GM12872 (cell line): ENCODE data around the gene PBX1.
A peak's percentile ranks its signal among the peaks of the same experiment; 100 is the strongest.

Experiments
- CTCF ChIP-seq: IDR thresholded peaks from 3 replicates; pipeline ENCODE4 v1.5.1; 2011; ENCODE audit warnings: low read depth, mild to moderate bottlenecking, low read length, moderate library complexity; ENCODE audit not compliant: insufficient read depth

The PBX1 gene

DNA sequence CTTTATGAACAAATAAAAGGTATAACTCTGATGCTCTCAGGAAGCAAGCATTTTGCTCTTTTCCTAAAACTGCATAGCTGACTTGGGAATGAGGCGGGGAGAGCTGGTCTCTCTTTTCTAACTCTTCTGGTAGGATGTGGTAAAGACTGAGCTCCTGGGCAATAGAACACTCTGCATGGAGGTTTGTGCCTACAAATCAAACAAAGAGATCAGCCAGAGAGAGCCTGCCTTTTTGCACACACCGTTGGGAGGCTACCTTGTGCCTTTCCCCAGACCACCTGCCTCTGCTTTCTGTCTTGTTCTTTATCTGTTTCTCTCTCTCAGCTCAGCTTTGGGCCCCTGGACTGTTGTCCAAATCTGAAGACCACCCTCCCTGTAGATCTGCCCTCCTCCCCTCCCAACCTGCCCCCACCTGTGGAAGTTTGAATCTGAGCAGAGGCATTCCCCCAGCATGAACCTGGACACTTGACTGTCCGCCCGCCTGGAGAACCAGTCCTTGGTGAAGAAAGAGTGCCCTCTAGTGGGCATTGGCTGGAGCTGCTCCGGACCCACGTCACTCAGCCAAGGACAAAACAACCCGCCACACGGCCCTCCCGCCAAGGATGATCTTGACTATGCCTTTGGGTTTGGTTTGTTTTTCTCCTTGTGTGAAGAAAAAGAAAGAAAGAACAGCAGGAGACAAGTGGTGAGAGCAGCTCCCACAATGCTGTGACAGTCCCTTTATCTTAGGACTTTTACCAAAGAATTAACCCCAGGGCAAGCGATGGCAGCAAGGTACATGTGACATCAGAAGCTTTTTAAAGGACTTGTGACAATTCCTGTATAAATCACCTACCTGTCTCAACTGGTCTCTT is 228.2 kb downstream of the PBX1 start:
- peak; percentile 91 for TF ChIP-seq CTCF

DNA sequence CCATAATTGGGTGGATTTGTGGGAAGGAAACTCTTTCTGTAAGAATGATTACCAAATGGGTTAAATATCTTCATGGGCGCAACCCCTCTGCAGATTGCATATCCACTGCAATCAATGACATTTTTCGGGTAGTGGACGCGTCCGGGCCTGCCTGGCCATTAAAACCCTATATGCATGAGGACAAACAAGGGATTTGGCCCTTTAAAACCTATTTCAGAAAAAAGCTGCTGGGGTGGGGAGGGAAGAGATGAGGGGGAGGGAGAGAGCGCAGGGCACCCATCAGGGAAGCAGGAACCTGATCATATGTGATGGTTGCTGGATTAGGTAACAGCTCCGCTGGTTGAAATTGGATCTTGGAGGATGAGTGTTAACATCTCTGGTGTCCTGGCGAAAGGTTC is 228.8 kb downstream of the PBX1 start:
- TF ChIP-seq CTCF = no peak

DNA sequence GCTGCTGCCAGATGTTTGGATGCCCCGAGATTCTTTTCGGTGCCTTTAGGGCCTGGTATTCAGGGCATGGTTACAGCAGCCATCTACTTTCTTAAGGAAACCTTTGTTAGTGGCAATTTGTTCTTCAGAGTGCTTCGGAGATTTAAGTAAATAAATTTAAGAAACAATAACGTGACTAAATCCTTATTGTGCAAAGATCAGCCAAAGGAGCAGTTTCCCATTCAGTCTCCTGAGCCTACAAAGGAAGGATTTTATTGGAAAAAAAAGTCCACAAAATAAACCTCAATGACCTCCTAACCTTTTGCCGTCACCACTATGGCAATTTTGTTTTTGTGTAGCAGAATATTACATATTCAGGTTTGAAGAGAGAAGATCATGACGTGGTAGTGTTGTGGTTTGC is 231.1 kb downstream of the PBX1 start:
- TF ChIP-seq CTCF = no peak

DNA sequence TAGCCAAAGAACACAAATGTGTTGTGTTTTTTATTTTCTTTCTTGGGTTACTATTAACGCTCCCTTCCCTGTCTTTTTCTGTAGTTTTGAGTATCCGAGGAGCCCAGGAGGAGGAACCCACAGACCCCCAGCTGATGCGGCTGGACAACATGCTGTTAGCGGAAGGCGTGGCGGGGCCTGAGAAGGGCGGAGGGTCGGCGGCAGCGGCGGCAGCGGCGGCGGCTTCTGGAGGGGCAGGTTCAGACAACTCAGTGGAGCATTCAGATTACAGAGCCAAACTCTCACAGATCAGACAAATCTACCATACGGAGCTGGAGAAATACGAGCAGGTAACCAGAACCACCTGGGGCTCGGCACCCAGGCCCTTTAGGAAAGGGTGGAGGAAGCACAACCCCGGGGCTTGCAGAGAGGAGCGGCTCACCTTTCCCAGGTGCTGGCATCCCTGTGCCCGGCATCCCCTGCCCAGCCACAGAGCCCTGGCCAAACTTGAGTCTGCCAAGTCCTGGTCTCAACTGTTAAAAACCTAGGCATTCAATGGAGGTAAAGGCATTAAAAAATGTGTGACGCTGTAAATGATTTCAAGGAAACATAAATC is 233.5 kb downstream of the PBX1 start:
- no peak for TF ChIP-seq CTCF

GRCh38 chr1:164794356-164794755 is 235.4 kb downstream of the PBX1 start:
- TF ChIP-seq CTCF = no peak

DNA sequence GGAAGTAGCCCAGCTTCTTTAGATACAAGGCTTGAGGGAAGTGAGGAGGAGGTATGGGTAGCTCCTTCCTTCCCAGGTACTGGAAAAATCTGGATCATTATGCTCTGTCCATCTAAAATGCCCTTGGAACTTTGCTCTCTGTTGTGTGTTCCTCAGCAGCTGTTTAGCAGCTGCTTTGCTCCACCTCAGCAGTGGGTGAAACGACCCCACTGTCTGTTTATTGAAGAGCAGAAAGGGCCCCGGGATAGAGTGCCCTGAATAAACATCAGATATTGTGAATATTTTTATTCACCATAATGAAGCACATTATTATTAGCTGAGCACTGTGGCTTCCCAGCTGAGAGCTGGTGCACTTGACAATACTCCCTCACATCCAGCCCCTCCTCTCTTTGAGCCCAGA is 237.9 kb downstream of the PBX1 start:
- no peak for TF ChIP-seq CTCF

GRCh38 chr1:164801246-164801731 is 242.3 kb downstream of the PBX1 start:
- TF ChIP-seq CTCF = no peak
